ENCODE results near the gene SMIM35.
"Not testable (repeated sequence)": the region's sequence is repeated elsewhere in the genome, so short reads cannot be mapped to it uniquely, and the experiment has no call there.

Gene SMIM35

DNA sequence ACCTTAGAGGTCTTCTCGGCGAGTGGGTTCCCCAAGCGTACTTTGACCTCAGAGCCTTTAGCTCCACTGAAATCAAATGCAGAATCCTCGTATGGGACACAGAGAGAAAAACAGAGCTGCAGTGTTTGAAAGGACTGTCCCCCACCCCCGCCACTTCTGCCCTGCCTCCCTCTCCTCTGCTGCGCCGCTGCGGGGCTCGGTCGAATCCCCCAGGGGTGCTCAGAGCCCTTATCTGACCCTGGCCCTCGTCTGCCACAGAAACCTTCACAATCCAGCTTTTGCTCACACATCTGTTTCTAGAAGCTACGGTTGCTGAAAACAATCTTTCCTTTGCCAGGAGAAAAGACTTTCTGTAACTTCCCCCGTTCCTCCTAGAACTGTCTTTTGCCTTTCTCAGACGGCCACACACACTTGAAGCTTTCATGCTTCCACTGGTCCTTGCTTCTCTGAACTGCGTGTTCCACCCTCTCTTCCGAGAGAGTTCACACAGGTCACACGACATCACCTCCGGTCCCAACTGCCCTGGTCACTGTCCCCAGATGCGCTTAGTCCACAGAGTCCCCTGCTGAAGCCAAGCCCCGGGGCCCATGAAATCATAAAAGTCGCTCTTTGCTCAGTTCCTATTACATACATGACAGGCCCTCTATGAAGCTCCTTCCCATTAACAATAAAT is 3.7 kb downstream of the SMIM35 start:
- DNase-seq (ENCODE audit: low read depth in 2 of 2, low spot score in 1 of 2) = no peak

DNA sequence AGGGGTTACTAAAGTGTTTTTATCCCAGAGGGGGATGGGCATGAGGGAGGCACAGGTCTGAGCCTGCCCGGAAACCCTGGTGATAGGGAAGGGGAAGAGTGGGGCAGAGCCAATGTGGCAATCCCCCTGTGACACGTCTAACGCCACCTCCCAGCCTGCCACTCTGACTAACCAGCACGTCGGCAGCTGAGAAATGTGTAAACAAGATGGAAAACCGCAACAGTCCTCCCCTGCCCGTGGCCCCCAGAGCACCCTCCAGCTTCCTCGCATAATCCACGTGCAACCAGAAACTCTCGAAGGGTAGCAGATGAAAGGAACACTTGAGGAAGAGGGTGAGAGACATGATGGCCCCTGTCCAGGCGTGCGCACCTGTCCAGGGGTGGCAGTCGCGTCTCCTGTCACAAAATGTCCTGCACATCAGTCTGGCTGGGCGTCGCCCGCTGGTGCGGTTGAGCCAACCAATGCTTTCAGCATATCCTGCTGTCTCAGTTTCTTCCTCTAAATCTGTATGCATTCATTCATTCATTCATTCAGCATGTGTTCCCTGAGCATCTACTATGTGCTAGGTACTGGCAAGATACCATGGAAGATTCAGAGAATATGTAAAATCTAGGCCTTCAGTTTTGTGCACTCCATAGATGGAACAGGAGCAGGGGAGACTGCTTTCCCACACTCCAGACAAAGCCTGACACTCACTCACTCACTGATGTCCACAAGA is 5.4 kb downstream of the SMIM35 start:
- no peak for DNase-seq (ENCODE audit: low read depth in 2 of 2, low spot score in 1 of 2)

DNA sequence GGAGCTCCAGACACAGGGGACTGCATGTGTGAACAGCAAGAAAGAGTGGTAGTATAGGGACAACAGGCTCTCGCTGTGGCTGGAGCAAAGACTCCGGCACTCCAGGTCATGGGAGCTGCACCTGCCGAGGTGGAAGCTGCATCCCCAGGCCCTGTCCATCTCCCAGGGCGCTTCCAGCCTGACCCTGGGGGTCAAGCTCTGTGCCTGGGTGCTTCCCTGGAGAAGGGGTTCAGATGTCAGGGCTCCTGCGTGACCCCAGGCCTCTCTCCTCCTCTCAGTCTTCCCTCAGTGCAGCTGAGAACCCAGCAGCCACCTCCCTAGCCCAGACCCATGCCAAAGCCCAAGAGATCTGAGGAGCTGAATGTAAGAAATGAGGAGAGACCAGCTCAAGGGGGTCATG is 6.5 kb downstream of the SMIM35 start:
- no peak for DNase-seq (ENCODE audit: low read depth in 2 of 2, low spot score in 1 of 2)

DNA sequence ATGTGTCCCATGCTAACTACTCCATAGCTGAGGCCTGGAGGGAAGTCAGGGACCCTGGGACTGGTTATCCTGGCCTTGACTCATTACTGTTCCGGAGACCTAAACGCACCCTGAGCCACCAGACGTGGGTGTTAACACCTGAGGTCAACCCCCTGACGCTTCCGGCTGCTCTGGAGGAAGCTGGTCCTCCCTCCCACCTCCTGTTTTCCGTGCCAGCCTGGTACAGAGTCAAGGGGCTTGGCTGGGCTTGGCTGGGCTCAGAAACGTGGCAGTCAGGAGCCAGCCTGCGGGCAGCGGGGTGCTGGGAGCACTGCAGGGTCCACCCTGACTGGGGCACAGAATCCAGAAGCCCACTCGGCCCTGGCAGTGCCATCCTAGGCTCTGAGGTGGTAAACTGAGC is 7.3 kb downstream of the SMIM35 start:
- DNase-seq (ENCODE audit: low read depth in 2 of 2, low spot score in 1 of 2) = no peak

DNA sequence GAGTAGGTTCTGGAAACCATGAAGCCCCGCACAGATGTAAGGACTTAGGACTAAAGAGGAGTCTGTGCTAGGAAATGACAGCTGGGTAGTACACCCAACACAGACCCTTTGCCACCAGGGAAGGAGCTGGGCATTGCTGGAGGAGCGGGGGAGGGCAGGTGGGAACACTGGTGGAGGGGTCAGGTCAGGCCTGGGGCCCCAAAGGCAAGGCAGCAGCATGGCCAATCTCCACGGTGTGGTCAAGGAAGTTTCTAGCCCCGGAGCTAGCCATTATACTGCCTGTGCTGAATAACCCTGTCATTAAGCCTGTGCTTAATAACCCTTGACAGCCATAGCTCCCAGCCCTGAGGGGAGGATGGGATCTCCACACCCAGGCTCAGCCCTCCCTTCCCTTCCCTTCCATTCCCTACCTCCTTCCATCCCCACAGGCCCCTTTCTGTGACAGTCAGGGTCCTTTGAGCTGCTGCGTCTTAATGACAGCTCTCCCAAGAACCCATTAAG is 7.8 kb downstream of the SMIM35 start:
- no peak for DNase-seq (ENCODE audit: low read depth in 2 of 2, low spot score in 1 of 2)

DNA sequence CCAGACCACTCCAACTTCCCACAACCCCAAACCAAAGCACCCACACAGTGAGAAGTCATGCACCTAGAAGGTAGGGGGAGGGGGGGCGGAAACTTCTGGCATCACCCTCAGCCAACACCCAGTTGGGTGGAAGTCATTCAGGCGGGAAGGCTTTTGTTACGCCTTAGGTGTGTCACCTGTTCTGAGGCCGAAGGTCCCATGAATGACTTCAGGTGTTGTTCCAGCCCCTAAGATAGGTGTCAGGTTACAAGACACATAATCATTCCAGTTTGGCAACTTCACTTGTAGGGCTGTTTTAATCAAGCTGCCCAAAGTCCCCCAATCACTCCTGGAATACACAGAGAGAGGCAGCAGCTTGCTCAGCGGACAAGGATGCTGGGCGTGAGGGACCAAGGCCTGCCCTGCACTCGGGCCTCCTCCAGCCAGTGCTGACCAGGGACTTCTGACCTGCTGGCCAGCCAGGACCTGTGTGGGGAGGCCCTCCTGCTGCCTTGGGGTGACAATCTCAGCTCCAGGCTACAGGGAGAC is 9.9 kb downstream of the SMIM35 start, which contains the start of gene TMPRSS4:
Gene TMPRSS4 (plus strand): TSS at position 325 of the 528 bp plus-strand sequence. CDS start 225 bp downstream, outside the sequence.
- no peak for DNase-seq (ENCODE audit: low read depth in 2 of 2, low spot score in 1 of 2)

DNA sequence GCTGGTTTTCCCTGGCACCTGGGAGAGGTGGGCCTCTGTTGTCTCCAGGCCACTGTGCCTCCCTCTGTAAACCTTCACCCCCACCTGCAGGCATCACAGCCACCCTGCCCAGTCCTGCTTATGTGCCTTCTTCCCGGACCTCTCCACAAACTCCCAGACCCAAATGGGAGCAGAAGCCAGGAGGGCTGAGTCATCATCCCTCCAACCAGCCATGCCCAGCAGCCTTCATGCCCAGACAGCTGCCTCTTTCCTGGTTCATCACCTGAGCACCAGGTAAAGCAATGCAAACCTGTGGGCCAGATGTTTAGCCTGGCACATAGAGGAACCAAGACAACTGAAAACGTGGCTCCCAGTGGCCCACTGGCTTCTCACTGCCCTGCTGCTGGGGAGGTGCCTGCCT is 12.0 kb downstream of the SMIM35 start:
- DNase-seq (ENCODE audit: low read depth in 2 of 2, low spot score in 1 of 2) = no peak

DNA sequence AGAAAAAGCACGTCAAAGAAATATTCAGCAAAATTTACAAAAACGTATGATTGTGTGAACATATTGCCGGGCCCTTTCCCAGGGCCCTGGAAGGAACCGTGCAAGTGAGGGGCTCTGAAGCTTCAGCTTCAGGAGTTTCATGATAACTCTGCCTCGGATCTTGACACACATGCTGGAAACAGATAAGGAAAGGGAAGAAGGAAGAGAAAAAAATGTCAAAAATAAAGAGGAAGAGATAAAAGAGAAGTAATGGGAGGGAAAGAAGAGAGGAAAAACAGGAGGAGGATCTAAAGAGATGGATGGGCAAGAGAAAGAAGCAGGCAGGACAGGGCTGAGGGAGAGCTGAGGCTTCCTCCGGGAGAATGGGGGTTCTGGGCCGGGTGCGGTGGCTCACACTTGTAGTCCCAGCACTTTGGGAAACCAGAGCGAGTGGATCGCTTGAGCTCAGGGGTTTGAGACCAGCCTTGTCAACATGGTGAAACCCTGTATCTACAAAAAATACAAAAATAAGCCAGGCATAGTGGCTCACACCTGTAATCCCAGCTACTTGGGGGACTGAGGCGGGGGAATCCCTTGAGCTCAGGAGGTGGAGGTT is 12.6 kb downstream of the SMIM35 start:
- DNase-seq (ENCODE audit: low read depth in 2 of 2, low spot score in 1 of 2) = no peak

DNA sequence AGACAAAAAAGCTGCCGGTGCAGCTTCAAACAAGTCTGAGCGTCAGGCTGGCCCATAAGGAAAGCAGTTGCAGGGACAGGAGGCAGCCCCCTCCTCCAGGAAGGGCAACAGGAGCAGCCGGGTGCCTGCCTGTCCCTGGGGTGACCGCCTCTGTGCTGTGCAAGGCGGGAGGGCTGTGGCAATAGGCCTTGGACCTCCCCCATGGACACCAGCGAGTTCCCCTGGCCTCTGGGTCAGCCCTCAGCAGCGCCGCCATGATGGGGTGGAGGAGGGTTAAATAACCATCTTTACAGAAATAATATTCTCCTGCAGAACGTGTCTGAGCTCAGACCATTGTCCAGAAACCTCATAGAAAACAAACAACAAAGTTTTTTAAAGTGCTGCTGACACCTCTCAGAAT is 13.2 kb downstream of the SMIM35 start:
- no peak for DNase-seq (ENCODE audit: low read depth in 2 of 2, low spot score in 1 of 2)

DNA sequence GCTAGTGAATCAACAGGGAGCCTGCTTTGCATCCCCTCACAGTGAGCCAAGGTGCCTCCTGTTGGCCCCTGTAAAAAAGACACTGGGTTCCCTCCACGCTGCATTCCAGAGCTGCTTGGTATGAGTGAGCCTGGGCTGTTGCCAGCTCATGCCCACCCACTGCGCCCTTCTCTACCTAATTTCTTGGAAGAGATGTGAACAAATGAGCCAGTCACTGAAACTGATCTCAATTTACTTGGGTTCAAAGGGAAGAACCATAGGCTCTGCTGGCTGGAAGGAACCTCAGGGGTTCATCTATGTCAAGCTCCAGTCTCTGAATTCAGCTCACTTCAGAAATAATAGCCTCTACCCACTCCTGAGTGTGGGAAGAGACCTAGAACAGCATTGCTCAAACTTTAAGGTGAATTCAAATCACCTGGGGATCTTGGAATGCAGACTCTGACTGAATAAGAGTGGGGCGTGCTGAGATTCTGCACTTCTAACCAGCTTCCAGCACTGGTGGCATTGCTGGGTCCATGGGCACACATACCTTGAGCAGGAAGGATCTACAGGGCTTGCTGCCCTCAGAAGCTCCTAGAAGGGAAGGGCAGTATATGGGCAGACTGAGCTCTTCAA is 15.2 kb downstream of the SMIM35 start:
- DNase-seq (ENCODE audit: low read depth in 2 of 2, low spot score in 1 of 2) = no peak

DNA sequence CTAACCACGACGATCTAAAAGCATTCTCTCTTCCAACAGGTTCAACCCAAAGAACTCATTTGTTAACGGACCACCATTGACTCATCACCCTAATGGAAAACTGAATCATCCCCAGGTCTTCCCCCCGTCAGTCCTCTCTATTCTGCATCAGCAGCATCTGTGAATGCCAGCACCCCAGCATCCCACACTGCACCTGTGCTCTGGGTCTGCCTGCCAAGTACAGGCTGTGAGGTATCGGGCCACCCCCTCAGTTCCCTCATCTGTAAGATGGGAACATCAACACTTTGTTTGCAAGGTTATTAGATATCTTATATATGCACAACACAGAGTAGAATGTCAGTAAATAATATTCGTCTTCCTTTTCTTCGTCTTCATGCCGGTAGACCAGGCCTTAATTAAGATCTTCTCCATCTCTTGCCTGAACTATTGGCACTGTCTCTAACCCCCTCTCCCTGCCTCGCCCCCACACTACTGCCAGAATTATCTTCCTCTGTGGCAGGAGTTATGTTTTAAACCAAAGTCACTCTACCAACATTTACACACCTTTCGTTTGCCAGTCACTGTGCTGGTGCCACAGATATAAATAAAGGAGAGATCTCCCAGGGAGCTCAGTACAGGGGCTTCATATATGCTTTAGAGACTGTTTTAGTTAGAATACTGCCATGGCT is 17.7 kb downstream of the SMIM35 start:
- no peak for DNase-seq (ENCODE audit: low read depth in 2 of 2, low spot score in 1 of 2)

DNA sequence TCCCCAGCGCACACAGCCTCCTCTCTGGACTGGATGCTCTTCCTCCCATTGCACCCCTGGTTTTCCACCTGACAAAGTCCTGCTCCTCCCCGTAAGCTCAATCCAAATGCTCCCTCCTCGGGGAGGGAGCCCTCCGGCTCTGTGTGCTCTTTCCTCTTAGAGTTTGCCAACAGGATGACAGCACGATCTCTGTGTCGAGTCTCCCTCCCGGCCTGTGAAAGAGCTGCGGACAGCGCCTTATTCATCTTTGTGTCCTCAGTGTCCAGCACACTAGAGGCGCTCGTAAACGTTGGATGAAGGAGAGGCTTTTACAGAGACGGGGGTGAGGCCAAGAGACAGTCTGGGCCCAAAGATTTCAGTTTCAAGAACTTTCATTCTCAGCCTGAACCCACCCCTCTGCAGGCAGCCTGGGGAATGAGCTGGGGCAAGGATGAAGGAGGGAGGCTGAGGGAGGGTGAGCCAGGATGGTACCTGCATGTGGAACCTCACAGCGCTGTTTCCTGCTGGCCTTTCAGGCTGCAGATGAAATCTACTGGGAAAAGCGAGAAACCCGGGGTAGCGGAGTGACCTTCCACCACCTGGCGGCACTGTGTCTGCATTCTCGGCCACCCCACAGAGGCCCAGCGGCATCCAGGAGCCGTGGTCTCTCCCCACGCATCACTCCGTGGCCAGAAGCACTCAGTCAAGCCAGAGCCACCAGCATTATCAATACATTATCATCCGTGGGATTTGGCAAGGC is 18.4 kb downstream of the SMIM35 start:
- DNase-seq (ENCODE audit: low read depth in 2 of 2, low spot score in 1 of 2) = no peak

DNA sequence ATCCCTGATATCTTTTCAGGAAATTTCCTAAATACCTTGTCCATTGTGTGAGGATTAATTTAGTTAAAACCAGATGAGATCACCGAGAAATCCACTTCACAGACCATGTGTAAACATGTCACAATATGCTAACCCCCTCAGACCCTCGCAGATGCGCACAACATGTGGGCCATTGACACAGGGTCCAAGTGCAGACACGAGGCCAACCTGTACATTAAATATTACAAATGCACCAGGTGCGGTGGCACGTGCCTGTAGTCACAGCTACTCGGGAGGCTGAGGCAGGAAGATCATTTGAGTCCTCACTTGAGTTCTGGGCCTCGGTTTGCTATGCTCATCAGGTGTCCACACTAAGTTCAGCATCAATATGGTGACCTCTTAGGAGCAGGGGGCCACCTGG is 19.8 kb downstream of the SMIM35 start:
- DNase-seq (ENCODE audit: low read depth in 2 of 2, low spot score in 1 of 2) = no peak

DNA sequence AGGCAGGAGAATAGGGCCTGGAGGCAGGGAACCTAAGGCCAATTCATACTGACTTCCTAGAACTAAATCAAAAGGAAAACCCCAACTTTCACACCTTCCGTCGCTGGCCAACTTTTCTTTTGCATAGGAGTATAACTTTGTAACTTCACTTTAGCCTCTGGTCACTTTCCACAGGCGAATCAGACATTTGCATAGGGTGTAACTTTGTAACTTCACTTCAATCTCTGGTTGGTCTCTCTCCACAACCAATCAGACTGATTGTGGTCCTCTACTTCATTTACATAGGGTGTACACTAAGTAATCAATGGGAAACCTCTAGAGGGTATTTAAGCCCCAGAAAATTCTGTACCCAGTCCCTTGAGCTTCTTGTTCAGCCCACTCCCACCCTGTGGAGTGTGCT is 21.4 kb downstream of the SMIM35 start:
- DNase-seq (ENCODE audit: low read depth in 2 of 2, low spot score in 1 of 2) = no peak

DNA sequence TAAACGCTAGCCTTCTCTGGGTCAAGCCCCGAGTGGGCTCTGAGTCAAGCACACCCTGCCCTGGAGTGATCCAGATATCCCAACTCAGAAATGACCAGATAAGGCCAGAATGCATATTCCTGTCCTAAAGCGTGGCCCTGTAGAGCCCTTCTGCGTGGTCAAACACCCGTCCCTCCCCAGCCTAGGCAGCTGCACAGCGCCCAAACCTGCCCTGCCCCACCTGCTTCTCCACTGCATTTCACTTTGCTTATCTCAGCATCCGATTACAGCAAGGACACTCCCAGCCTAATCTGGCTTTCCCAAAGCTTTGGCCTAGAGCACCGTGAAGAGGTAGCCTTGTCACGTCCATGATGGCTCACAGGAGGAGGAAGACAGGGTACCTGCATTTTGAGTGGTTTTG is 21.8 kb downstream of the SMIM35 start:
- DNase-seq (ENCODE audit: low read depth in 2 of 2, low spot score in 1 of 2) = no peak

DNA sequence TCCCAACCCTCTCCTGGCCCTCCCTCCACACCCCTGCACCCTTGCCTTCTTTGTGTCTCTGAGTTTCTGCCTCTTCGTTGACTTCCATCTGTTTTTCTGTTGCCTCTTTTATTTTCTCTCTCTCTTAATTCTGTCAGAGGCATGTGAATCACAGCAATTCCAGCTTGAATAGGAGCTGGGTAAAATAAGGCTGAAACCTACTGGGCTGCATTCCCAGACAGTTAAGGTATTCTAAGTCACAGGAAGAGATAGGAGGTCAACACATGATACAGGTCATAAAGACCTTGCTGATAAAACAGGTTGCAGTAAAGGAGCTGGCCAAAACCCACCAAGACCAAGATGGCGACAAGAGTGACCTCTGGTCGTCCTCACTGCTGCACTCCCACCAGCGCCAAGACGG is 24.1 kb downstream of the SMIM35 start:
- not testable (repeated sequence) for DNase-seq (ENCODE audit: low read depth in 2 of 2, low spot score in 1 of 2)

DNA sequence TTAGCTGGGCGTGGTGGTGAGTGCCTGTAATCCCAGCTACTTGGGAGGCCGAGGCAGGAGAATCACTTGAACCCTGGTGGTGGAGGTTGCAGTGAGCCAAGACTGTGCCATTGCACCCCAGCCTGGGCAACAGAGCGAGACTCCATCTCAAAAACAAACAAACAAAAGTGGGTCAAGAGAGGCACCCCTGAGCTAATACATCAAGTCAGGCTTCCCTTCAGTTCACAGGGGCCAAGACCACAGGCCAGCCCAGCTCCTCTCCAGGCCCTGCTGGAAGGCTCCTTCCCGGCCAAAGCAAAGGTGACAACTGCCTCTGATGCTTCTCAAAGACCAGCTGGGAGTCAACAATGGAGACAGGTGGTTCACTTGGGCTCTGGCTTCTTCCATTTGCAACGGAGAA is 24.6 kb downstream of the SMIM35 start:
- DNase-seq (ENCODE audit: low read depth in 2 of 2, low spot score in 1 of 2) = not testable (repeated sequence)

DNA sequence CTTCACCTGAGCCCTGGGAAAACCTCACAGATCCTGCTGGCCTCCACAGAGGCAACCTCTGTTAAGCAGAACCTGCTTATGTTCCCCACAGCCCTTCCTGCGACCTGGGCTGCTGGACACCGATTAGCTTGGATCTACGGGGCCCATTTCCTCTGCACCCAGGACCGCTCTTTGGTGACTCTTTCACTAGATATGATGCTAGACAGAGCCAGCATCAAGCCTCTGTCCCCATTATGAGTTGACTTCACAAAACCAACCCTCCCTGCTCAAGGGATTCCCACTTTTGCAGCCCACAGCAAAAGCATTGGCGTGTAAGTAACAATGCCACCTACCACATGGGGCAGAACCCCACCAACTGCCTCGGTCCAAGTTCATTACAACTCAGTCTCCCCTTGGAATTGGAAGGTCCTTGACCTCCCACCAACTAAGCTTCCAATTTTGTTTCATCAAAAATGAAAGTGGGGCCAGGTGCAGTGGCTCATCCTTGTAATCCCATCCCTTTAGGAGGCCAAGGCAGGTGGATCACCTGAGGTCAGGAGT is 25.1 kb downstream of the SMIM35 start:
- no peak for DNase-seq (ENCODE audit: low read depth in 2 of 2, low spot score in 1 of 2)

DNA sequence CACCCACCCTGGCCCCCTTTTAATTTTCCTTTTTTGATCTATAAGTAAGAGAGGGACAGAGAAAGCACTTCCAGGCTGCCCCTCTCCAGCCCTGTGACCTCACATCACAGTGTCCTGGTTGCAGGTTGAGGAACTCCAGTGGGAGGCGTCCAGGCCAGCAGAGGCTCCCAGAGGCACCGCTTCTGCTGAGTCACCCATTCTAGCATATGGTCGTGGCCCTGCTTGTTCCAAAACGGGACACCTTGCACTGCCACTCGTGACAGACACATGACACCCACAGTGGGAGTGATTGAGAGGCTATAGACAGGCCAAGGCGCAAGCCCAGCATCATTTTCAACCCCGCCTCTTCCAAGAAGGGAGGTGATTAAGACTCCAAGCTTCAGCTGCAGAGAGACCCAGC is 25.9 kb downstream of the SMIM35 start:
- no peak for DNase-seq (ENCODE audit: low read depth in 2 of 2, low spot score in 1 of 2)

DNA sequence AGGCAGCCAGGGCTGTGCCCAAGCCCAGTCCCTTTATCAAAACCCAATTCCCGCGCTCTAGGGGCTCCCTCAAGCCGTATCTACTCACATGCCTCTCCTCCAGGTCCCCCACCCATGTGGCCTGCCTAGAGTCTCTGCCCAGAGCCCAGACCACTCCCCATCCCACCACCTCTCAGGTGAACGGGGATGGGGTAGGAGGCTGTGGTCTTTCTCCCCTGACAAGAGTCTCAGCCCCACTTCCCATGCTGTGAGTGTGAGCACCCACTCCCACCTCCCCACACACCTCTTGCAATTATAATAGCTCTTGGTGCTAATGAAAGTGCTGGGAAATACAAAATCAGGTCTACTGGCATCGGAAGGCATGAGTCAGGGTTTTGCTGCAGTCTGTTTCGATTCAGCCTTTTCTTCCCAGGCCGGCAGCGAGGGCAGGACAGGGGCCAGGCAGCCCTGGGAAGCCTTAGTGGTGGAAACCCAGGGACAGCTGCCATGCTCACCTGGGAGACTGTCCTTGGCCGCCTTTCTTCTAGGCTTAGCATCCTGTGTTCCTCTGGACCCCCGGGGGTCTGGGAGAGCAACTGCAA is 26.6 kb downstream of the SMIM35 start:
- no peak for DNase-seq (ENCODE audit: low read depth in 2 of 2, low spot score in 1 of 2)

Measured in stimulated activated CD8-positive, alpha-beta memory T cell treated with anti-CD3 and anti-CD28 coated beads, Interleukin-4, amount 100 ng/mL, for 1 hour (primary cell).